Measurements from ENCODE around the gene FKBP7.
A peak's percentile ranks its signal among the peaks of the same experiment; 100 is the strongest.

Gene FKBP7

GRCh38 chr2:178420463-178420999 is 57.9 kb downstream of the FKBP7 start:
- DNase-seq (ENCODE audit: low read depth): peak; percentile 28
- no peak overlapping the region for H3K4me3 ChIP-seq (ENCODE audit: control insufficient read depth, low read depth, low read length)
- no peak for TF ChIP-seq CTCF (conservative IDR thresholded peaks at IDR 0.05; ENCODE audit: control insufficient read depth, insufficient read depth, low read depth, low read length)

DNA sequence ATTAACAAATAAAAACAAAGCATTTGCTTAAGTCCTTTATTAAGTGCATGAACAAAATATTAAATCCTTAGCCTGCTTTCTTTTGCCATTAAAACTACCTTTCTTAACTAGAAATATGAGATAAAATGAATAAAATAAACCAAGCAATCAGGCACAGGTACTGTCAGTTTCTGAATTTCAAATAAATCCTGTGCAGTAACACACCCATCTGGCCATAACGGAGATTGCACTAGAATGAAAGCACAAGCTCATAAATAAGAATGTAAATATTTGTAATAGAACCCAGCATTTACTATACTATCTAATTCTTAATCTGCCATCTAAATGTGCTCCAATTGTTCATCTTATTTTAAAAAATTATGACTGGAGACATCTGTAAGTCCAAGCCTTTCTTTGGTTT is 59.3 kb downstream of the FKBP7 start:
- peak; percentile 31 for TF ChIP-seq CTCF (conservative IDR thresholded peaks at IDR 0.05; ENCODE audit: control insufficient read depth, insufficient read depth, low read depth, low read length)

GRCh38 chr2:178418426-178418825 is 60.0 kb downstream of the FKBP7 start:
- no peak for TF ChIP-seq CTCF (conservative IDR thresholded peaks at IDR 0.05; ENCODE audit: control insufficient read depth, insufficient read depth, low read depth, low read length)

More for the DNA sequence above, 59.3 kb downstream of the FKBP7 start:
- H3K4me3 ChIP-seq (ENCODE audit: control insufficient read depth, low read depth, low read length): no peak overlapping the region
- DNase-seq (ENCODE audit: low read depth): peak; percentile 39

GRCh38 chr2:178417916-178418315 is 60.5 kb downstream of the FKBP7 start:
- DNase-seq (ENCODE audit: low read depth): no peak
- TF ChIP-seq CTCF (conservative IDR thresholded peaks at IDR 0.05; ENCODE audit: control insufficient read depth, insufficient read depth, low read depth, low read length): no peak
- no peak overlapping the region for H3K4me3 ChIP-seq (ENCODE audit: control insufficient read depth, low read depth, low read length)

More at GRCh38 chr2:178418426-178418825, 60.0 kb downstream of the FKBP7 start:
- no peak overlapping the region for H3K4me3 ChIP-seq (ENCODE audit: control insufficient read depth, low read depth, low read length)
- DNase-seq (ENCODE audit: low read depth): peak; percentile 34

DNA sequence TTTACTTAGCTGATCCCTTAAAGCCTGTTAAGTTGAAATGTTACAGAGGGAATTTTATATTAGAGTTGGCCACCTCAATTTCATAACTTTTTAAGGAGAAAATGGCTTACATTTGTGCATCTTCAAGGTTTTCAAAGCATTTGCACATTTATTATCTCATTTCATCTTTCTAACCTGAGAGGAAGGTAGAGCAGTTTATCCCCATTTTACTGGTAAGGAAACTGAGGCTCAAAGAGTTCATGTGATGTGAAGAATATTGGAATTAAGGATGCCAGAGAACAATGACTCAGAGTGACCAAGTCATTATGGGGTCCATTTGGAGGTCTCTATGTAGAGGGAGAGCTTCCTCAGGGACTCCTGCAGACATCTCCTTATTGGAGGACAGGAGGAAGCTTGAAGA is 62.4 kb downstream of the FKBP7 start:
- no peak overlapping the region for H3K4me3 ChIP-seq (ENCODE audit: control insufficient read depth, low read depth, low read length)
- TF ChIP-seq CTCF (conservative IDR thresholded peaks at IDR 0.05; ENCODE audit: control insufficient read depth, insufficient read depth, low read depth, low read length): no peak
- no peak for DNase-seq (ENCODE audit: low read depth)

GRCh38 chr2:178414266-178415247 is 63.8 kb downstream of the FKBP7 start:
- peak overlapping the region; percentile 68 for H3K4me3 ChIP-seq (ENCODE audit: control insufficient read depth, low read depth, low read length)
- peak; percentile 98 for DNase-seq (ENCODE audit: low read depth)
- TF ChIP-seq CTCF (conservative IDR thresholded peaks at IDR 0.05; ENCODE audit: control insufficient read depth, insufficient read depth, low read depth, low read length): peak; percentile 98
